ENCODE results near the gene CACNA1H.

Gene CACNA1H

DNA sequence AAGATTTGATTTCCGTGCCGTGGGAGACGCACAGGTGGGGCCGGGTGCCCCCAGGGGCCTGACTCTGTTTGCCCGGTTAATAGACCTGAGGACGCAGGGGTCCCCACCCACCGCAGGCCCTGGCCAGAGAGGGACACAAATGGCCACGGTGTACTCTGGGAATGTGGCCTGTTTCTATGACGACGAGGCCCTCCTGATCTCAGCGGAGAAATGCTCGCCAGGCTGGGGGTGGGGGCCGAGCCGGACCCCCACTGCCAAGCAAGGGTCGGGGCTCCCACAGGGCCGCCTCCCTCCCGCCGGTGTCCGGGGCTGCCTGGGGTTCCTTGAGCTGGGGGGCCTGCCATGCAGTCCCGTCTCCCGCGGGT is 32.3 kb upstream of the CACNA1H start:
- peak overlapping the region; percentile 57 to 92 (median 76) for H3K4me2 ChIP-seq
- H3K4me3 ChIP-seq, result peak overlapping the region in 1 of 10 experiments; percentile 4; a peak in 1 of 20 replicates
- no peaks in the 10 kb centered on the region for H3K36me3 ChIP-seq
- H3K9ac ChIP-seq, result peak overlapping the region in 2 of 11 experiments; percentile 15 to 38; a peak in 1 of 22 replicates
- peaks cover 3 to 28% (median 13%) of the 10 kb centered on the region in 11 experiments; a peak in 17 of 22 replicates for H3K27me3 ChIP-seq
- no peak overlapping the region for H3K27ac ChIP-seq
- H3K4me1 ChIP-seq, result peaks cover 17 to 47% (median 36%) of the 10 kb centered on the region in 10 experiments; a peak in 19 of 20 replicates
- peaks cover 0 to 92% (median 27%) of the 10 kb centered on the region in 11 experiments; a peak in 13 of 22 replicates for H4K20me1 ChIP-seq
- TF ChIP-seq Cebpa-rat (IDR thresholded peaks at IDR 0.05), result no peak
- H3K9me3 ChIP-seq (replicated peaks in 1 of 11), result no peaks in the 10 kb centered on the region

DNA sequence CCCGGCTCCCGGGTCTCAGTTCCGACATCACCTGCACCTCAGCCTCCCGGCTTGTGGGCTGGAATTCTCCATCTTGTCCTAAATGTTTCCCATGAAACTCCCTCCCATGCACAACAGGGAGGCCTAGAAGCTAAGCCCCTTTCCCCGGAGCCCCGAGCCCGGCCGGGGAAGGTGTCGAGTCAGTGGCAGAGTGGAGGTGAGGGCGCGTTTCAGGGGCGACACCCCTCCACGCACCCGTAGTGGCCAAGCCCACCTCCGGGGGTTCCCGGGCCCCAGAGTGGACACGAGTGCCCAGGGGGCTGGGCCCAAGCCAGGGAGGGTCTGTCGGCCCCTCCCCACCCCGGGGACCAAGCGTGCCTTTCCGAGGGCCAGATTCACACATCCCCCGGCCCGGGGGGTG is 31.9 kb upstream of the CACNA1H start:
- H3K27me3 ChIP-seq, result peaks cover 5 to 33% (median 15%) of the 10 kb centered on the region in 11 experiments; a peak in 17 of 22 replicates
- peak overlapping the region in 8 of 11 experiments; percentile 65 to 92 (median 83); a peak in 12 of 22 replicates for H3K4me2 ChIP-seq
- no peak overlapping the region for H3K27ac ChIP-seq
- no peaks in the 10 kb centered on the region for H3K9me3 ChIP-seq (replicated peaks in 1 of 11)
- H3K9ac ChIP-seq, result no peak overlapping the region
- H3K4me3 ChIP-seq, result no peak overlapping the region
- no peak for TF ChIP-seq Cebpa-rat (IDR thresholded peaks at IDR 0.05)
- no peaks in the 10 kb centered on the region for H3K36me3 ChIP-seq
- peaks cover 0 to 92% (median 27%) of the 10 kb centered on the region in 11 experiments; a peak in 13 of 22 replicates for H4K20me1 ChIP-seq
- H3K4me1 ChIP-seq, result peaks cover 17 to 47% (median 36%) of the 10 kb centered on the region in 10 experiments; a peak in 19 of 20 replicates

DNA sequence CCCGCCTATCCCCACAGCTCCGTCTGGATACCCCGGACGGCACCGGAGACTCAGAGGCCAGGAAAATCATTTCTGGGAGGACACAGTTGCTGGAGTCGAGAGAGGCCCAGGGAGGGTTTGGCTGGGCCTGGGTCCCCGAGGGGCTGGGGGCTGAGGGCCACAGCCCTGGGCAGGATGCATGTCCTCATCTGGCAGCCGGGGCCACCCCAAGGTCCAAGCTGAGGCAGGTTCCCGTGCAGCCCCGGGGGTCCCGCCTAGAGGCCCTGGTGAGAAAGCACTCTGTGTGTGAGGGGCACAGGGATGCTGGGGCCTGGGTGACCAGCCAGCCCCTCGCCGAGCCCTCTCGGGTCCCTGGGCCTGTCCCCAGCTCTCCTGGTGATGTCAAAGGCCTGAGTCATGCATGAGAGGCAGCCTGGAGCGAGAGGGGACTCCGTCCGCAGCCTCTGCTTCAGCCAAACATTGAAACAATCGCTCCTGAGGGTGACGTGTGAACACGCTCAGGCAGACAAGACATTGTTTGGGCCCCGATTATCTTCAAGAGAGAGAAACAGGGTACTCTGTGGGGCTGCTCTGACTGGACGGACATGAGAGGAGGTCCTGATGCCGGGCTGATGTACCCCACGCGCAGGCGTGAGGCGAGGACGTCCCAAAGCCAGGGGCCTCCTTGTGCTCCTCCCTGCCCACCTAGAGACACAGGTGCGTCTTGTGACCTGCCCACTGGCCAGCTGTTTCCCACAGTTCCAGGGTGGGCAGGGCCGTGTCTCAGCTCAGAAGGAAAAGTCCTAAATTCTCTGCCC is 31.1 kb upstream of the CACNA1H start:
- H3K27ac ChIP-seq, result no peak overlapping the region
- H3K4me3 ChIP-seq, result no peak overlapping the region
- H3K4me2 ChIP-seq, result peak overlapping the region in 4 of 11 experiments; percentile 4 to 88 (median 22); a peak in 4 of 22 replicates
- H3K36me3 ChIP-seq, result no peaks in the 10 kb centered on the region
- H3K9me3 ChIP-seq (replicated peaks in 1 of 11), result no peaks in the 10 kb centered on the region
- no peak for TF ChIP-seq Cebpa-rat (IDR thresholded peaks at IDR 0.05)
- peaks cover 5 to 36% (median 16%) of the 10 kb centered on the region in 11 experiments; a peak in 17 of 22 replicates for H3K27me3 ChIP-seq
- 0 out of 22 replicates have a peak overlapping the region, but pooled peaks of 1 of the 11 experiments have one; percentile 38 for H3K9ac ChIP-seq
- H4K20me1 ChIP-seq, result peaks cover 0 to 90% (median 27%) of the 10 kb centered on the region in 11 experiments; a peak in 13 of 22 replicates
- peaks cover 17 to 47% (median 36%) of the 10 kb centered on the region in 10 experiments; a peak in 19 of 20 replicates for H3K4me1 ChIP-seq

DNA sequence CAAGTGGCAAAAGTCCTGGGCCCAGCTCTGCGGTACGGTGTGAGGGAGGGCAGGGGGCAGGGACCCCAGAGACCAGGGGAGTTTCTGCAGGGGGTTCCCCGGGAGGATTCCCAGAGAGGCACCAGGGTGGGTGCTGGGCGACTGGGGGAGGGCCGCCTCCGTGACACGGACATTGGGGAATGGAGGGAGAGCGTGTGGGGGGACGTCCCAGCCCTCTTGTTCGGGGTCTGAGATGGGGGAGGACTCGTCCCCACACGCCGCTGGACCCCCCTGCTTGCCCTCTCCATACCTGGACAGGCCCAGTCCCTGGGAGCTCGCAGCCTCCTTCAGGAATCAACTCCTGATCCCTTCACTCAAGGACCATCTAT is 30.5 kb upstream of the CACNA1H start:
- Histone ChIP-seq H3K9me3 (replicated peaks in 1 of 11) (no peaks in the 10 kb centered on the region), H3K4me1 (peaks cover 17 to 43% (median 36%) of the 10 kb centered on the region in 10 experiments; a peak in 19 of 20 replicates), H3K9ac (no peak overlapping the region), H4K20me1 (peaks cover 0 to 95% (median 27%) of the 10 kb centered on the region in 11 experiments; a peak in 13 of 22 replicates), H3K4me2 (no peak overlapping the region), H3K36me3 (no peaks in the 10 kb centered on the region), H3K27ac (no peak overlapping the region), H3K27me3 (peaks cover 5 to 36% (median 16%) of the 10 kb centered on the region in 11 experiments; a peak in 17 of 22 replicates), H3K4me3 (no peak overlapping the region)
- no peak for TF ChIP-seq Cebpa-rat (IDR thresholded peaks at IDR 0.05)

DNA sequence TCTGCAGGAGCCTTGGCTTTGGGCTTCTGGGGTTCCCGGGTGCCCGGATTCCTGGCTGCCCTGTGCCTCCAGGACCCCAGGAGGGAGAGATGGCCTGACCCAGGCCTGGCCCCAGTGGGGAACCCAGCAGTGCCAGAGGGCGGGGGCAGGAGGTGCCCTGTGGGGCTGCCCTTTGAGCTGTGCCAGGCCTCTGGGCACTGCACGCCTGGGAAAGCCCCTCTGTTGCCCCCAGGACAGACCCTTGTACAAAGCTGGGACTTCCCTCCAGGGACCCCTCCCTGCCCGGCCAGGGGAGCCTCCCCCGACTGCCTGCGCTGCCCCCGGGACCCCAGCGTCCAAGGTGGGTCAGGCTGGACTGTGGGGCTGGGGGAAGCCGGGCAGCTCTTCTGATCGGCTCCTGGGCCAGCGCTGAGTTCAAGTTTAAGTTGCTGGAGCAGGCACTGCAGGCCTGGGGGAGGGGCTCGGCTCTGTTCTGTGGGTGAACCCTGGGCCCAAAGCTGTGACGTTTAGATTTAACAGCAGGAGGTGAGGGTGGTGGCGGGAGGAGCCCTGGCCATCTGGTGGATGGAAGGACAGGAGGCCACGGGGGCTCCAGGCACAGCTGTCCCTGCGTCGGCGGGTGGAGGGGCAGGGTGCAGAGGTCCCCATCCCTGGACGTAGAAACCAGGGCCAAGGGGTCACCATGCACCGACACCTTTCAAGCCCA is 29.2 kb upstream of the CACNA1H start:
- no peak overlapping the region for H3K27ac ChIP-seq
- peaks cover 17 to 37% (median 30%) of the 10 kb centered on the region in 10 experiments; a peak in 19 of 20 replicates for H3K4me1 ChIP-seq
- peaks cover 0 to 95% (median 27%) of the 10 kb centered on the region in 11 experiments; a peak in 13 of 22 replicates for H4K20me1 ChIP-seq
- H3K4me3 ChIP-seq, result no peak overlapping the region
- H3K36me3 ChIP-seq, result no peaks in the 10 kb centered on the region
- peaks cover 5 to 36% (median 16%) of the 10 kb centered on the region in 11 experiments; a peak in 17 of 22 replicates for H3K27me3 ChIP-seq
- no peak overlapping the region for H3K9ac ChIP-seq
- no peaks in the 10 kb centered on the region for H3K9me3 ChIP-seq (replicated peaks in 1 of 11)
- no peak for TF ChIP-seq Cebpa-rat (IDR thresholded peaks at IDR 0.05)
- no peak overlapping the region for H3K4me2 ChIP-seq

DNA sequence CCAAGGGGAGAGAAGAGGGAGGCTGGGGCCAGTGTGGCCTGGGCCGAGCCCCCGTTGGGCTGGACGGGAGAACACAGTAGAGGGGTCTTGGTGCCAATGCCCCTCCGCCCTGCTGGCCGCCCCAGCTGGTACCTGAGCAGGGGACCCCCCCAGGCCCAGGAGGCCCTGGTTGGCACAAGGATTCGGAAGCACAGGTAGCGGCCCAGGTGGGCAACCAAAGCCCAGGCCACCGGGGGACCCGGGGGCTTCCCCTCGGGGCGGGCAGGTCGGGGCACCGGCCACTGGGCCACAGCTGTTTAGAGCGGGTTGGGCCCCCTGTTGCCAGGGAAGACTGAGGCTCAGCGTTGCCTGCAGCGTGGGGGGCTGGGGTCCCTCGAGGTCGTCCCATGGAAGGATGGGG is 28.6 kb upstream of the CACNA1H start:
- Histone ChIP-seq H3K4me1 (peaks cover 12 to 31% (median 24%) of the 10 kb centered on the region in 10 experiments; a peak in 19 of 20 replicates), H3K27me3 (peaks cover 5 to 34% (median 16%) of the 10 kb centered on the region in 11 experiments; a peak in 17 of 22 replicates)

DNA sequence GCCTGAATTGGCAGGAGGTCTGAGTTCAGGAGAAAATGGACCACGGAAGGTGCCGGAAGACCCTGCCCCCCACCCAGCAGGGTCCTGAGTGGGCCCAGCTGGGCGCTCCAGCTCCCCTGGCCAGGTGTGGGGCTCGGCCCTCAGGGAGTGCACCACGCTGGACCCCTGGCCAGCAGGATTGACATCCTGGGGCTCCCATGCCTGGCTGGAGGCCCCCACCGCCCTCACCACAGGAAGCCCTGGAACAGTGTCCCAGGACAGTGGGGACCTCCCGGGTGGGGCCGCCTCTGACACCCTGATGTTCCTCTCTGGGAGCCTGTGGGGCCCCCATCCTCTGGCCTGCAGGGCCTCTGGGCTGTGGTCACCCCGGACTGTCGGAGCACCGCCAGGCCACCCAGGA is 28.1 kb upstream of the CACNA1H start:
- Histone ChIP-seq H3K4me1 (peaks cover 7 to 26% (median 19%) of the 10 kb centered on the region in 10 experiments; a peak in 19 of 20 replicates), H3K9me3 (replicated peaks in 1 of 11) (no peaks in the 10 kb centered on the region), H3K27me3 (peaks cover 5 to 29% (median 14%) of the 10 kb centered on the region in 11 experiments; a peak in 17 of 22 replicates), H3K9ac (no peak overlapping the region), H3K27ac (no peak overlapping the region), H3K4me2 (no peak overlapping the region), H4K20me1 (peaks cover 0 to 91% (median 21%) of the 10 kb centered on the region in 11 experiments; a peak in 13 of 22 replicates), H3K36me3 (no peaks in the 10 kb centered on the region), H3K4me3 (no peak overlapping the region)
- TF ChIP-seq Cebpa-rat (IDR thresholded peaks at IDR 0.05), result no peak

More for the DNA sequence above, 28.6 kb upstream of the CACNA1H start:
- no peaks in the 10 kb centered on the region for H3K9me3 ChIP-seq (replicated peaks in 1 of 11)
- H4K20me1 ChIP-seq, result peaks cover 0 to 94% (median 24%) of the 10 kb centered on the region in 11 experiments; a peak in 13 of 22 replicates
- H3K36me3 ChIP-seq, result no peaks in the 10 kb centered on the region
- TF ChIP-seq Cebpa-rat (IDR thresholded peaks at IDR 0.05), result no peak
- H3K27ac ChIP-seq, result no peak overlapping the region
- H3K9ac ChIP-seq, result no peak overlapping the region
- H3K4me3 ChIP-seq, result no peak overlapping the region
- H3K4me2 ChIP-seq, result no peak overlapping the region

DNA sequence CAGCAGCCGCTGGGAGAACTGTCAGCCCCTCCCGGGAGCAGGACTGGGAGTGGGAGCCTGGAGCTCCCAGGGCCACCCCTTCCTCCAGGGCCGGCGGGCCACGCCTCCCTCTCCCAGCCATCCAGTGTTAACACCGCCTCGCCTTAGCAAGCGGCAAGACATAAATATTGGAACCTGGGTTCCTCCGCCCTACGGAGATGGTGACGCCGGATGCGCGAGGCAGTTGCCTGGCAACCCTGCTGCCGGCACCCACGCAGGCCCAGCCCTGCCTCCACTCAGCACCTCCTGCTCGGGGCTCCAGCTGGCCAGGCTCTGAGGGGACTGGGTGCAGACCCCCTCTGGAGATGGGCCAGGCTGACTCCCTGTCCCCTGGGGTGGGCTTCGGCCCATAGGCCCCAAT is 27.4 kb upstream of the CACNA1H start:
- TF ChIP-seq Cebpa-rat (IDR thresholded peaks at IDR 0.05), result no peak
- Histone ChIP-seq H4K20me1 (peaks cover 0 to 90% (median 16%) of the 10 kb centered on the region in 11 experiments; a peak in 13 of 22 replicates), H3K27me3 (peaks cover 5 to 22% (median 9%) of the 10 kb centered on the region in 11 experiments; a peak in 14 of 22 replicates), H3K4me3 (no peak overlapping the region), H3K9me3 (replicated peaks in 1 of 11) (no peaks in the 10 kb centered on the region), H3K4me1 (peaks cover 0 to 19% (median 12%) of the 10 kb centered on the region in 10 experiments; a peak in 17 of 20 replicates), H3K9ac (no peak overlapping the region), H3K4me2 (no peak overlapping the region), H3K36me3 (no peaks in the 10 kb centered on the region), H3K27ac (no peak overlapping the region)

Data from BLaER1 treated with 17β-estradiol and CSF1 and Interleukin-3, amounts not matched to agents 10 nM and 100 nM (cell line).